Measurements from ENCODE around the gene AP2A1. TPM values are rescaled to one million over a fixed set of nuclear protein-coding genes. Genes with fewer than 3 reads are reported as not detected.

AP2A1 gene
- total RNA-seq, 6 experiments from 2014 or later = 38.7 to 103 (median 49.8) TPM

DNA sequence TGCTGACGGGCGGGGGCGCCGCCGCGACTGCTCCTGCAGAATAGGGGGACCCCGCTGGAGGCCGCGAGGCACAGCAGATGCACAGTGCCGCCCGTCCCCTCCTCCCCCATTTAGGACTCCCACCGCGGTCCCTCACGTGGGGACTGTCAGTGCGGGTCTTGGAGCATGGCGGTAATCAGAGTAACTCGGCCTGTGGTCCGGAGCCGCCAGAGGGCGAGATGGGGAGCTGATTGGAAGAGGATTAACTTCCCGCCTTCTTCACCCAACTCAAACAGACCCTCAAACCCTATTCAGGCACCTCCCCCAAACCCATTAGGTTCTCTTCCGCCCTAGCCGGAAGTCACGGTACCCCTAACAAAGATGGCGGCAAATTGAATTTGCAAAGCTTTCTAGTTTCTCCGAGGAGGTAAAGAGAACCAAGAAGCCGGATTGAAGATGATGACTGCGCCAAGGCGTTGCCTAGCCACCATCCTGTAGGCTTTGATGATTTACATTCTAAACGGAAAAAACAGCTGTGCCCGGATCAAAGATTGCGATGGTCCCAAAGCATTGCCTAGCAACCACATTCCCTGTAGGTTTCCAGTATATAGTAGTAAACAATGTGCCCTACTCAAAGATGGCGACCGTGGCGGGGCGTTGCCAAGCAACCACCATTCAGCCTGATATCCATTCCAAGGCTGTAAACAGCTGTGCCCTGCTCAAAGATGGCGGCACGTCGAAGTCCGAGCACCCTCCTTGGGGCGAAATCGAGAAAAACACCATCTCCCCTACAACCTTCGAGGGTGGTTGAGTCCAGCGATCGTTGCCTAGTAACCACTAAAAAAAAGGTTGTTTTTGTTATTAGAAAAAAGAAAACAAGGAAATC lies 46.4 kb downstream of the AP2A1 start, which contains the start of gene FUZ:
TSS of gene FUZ (minus strand) at position 296 of the 865 bp plus-strand sequence. CDS start at position 110, 186 bp downstream.
- intact Hi-C loops (cut with DNase I) = no loop called here

DNA sequence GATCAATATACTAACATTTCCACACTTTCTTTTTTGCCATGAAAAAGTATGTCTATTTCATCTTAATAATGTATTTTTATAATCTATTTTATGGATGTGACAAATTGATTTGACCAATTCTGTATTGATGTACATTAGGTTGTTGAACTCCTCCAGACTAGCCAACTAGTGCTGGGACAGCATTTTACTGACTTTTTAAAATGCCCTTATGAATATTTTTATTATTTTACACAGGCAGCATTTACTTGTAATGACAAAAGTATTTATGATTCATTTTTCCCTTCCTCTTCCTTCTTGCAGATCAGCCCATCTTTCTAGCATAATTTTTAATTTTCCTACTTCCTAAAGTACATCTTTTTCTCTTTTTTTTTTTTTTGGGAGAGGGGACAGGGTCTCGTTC lies 47.2 kb downstream of the AP2A1 start:
- Histone ChIP-seq H3K27me3 (no peaks in the 10 kb centered on the region), H3K4me1 (peaks cover 0 to 20% (median 3%) of the 10 kb centered on the region in 4 donors), H3K9me3 (no peaks in the 10 kb centered on the region), H3K36me3 (no peaks in the 10 kb centered on the region), H3K27ac (peak overlapping the region in 1 of 3 donors; percentile 65), H3K4me3 (peak overlapping the region in 1 of 3 donors; percentile 76)
- intact Hi-C loops (cut with DNase I) = no loop called here
- DNase-seq (no peak), ATAC-seq (no peak)
- 75% methylated on average over 1 of the region's 1 CpG for WGBS (ENCODE audit: insufficient coverage, low coverage, low lambda C conversion rate, missing lambda C conversion rate)
- TF ChIP-seq CTCF (IDR thresholded peaks at IDR 0.05) = no peak
- no peak for TF ChIP-seq POLR2A (IDR thresholded peaks at IDR 0.05)

More for the DNA sequence above, 46.4 kb downstream of the AP2A1 start, which contains the start of gene FUZ:
- no peaks in the 10 kb centered on the region for H3K36me3 ChIP-seq
- H3K9me3 ChIP-seq = no peaks in the 10 kb centered on the region
- DNase-seq (peak; percentile 94 to 97 (median 94)), ATAC-seq (peak; percentile 63 to 72 (median 66))
- peak within 1 kb of the TSS; percentile 27 to 66 (median 65) for H3K27ac ChIP-seq
- TF ChIP-seq CTCF (IDR thresholded peaks at IDR 0.05) (peak in 3 of 4 donors; percentile 16 to 23 (median 18)), POLR2A (IDR thresholded peaks at IDR 0.05) (no peak)
- WGBS (ENCODE audit: insufficient coverage, low coverage, low lambda C conversion rate, missing lambda C conversion rate) = 0% methylated on average over 29 of the region's 45 CpGs
- H3K27me3 ChIP-seq = no peaks in the 10 kb centered on the region
- H3K4me1 ChIP-seq = peaks cover 0 to 18% (median 3%) of the 10 kb centered on the region in 4 donors
- H3K4me3 ChIP-seq = peak within 1 kb of the TSS; percentile 51 to 76 (median 56)

DNA sequence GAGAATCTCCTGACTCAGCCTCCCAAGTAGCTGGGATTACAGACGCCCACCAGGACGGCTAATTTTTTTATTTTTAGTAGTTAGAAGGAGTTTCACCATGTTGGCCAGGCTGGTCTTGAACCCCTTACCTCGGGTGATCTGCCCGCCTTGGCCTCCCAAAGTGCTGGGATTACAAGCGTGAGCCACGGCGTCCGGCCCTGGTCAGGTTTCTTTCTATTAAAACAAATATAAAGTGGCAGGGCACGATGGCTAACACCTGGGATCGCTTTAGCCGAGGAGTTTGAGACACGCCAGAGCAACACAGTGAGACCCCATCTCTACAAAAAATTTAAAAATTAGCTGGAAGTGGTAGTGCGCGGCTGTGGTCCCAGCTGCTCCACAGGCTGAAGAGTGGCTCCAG lies 49.8 kb downstream of the AP2A1 start:
- DNase-seq = no peak
- no peaks in the 10 kb centered on the region for H3K9me3 ChIP-seq
- intact Hi-C loops (cut with DNase I) = no loop called here
- H3K27me3 ChIP-seq = no peaks in the 10 kb centered on the region
- no peak overlapping the region for H3K4me3 ChIP-seq
- TF ChIP-seq CTCF (IDR thresholded peaks at IDR 0.05) = no peak
- no peak for TF ChIP-seq POLR2A (IDR thresholded peaks at IDR 0.05)
- no peaks in the 10 kb centered on the region for H3K36me3 ChIP-seq
- 77% methylated on average over 11 of the region's 14 CpGs for whole genome bisulfite sequencing (ENCODE audit: insufficient coverage, low coverage, low lambda C conversion rate, missing lambda C conversion rate)
- H3K4me1 ChIP-seq = peaks cover 0 to 13% (median 0%) of the 10 kb centered on the region in 4 donors
- peak overlapping the region in 2 of 3 donors; percentile 94 to 98 for H3K27ac ChIP-seq
- ATAC-seq = no peak

DNA sequence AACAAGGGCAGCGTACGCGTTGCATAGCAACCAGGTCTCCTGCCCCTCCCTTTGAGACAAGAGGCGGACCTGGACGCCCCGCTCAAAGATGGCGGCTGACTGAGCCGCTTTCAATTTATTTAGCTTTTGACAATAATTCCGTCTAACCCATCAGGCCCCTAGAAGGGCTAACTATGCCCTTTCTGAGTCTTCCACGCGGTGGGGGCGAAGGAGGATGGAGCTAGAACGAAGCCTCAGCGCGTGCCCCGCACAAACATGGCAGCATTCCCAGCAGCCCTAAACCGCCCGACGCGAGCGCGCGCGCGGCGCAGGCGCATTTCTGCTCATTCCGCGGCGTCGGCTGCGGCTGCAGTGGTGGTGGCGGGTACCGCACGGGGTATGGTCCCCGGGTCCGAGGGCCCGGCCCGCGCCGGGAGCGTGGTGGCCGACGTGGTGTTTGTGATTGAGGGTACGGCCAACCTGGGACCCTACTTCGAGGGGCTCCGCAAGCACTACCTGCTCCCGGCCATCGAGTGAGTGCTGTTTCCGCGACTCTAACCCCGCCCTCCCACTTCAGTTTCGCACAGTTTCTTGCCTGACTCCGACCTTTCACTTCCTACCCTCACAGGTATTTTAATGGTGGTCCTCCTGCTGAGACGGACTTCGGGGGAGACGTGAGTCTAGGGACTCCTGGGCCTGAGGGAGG lies 51.3 kb downstream of the AP2A1 start, which contains the start of gene MED25:
TSS of gene MED25 (plus strand) at position 326 of the 685 bp plus-strand sequence. CDS start at position 379, 53 bp downstream.
- intact Hi-C loops (cut with DNase I) = no loop called here
- Histone ChIP-seq H3K4me1 (peaks cover 0 to 13% (median 0%) of the 10 kb centered on the region in 4 donors), H3K27me3 (no peaks in the 10 kb centered on the region), H3K9me3 (no peaks in the 10 kb centered on the region), H3K27ac (peak within 1 kb of the TSS; percentile 94 to 98 (median 94)), H3K4me3 (peak within 1 kb of the TSS; percentile 71 to 87 (median 78)), H3K36me3 (peaks cover 0 to 4% (median 0%) of the 10 kb centered on the region in 4 donors)
- DNase-seq = peak; percentile 85 to 89 (median 87)
- ATAC-seq = peak; percentile 77 to 81 (median 79)
- TF ChIP-seq CTCF (IDR thresholded peaks at IDR 0.05) (peak in 3 of 4 donors; percentile 6 to 56 (median 21)), POLR2A (IDR thresholded peaks at IDR 0.05) (peak; percentile 40)
- WGBS (ENCODE audit: insufficient coverage, low coverage, low lambda C conversion rate, missing lambda C conversion rate) = 1% methylated on average over 16 of the region's 57 CpGs

All from right lobe of liver (tissue), 6 donors.